Common myeloid progenitor, CD34-positive (primary cell): ENCODE results near the gene DNAJC17.

ENCODE experiments used
- CTCF ChIA-PET: fragments of 350-600 bp; sonication (Branson Sonifier 250); formaldehyde crosslinking; loops from one replicate; lab custom pipeline; 2021; ENCODE audit warnings: antibody characterized with exemption; lab: Charles Lee
- POLR2A ChIA-PET: fragments of 350-600 bp; sonication (Branson Sonifier 250); formaldehyde crosslinking; loops from one replicate; lab custom pipeline; 2021; ENCODE audit warnings: antibody characterized with exemption; lab: Charles Lee
- DNase-seq, 3 donors: peaks; one replicate each; pipeline versions ENCODE4 v3.0.0 to v3.0.0-alpha.2; 2013
- H3K27ac ChIP-seq, 2 experiments: 1 replicate in 1 of 2; 2 replicates in 1 of 2; pipeline ENCODE4 v1.7.0; 2013; ENCODE audit warnings: inconsistent platforms in 2 of 2, low read length in 2 of 2, mild to moderate bottlenecking in 2 of 2, low read depth in 1 of 2, moderate library complexity in 1 of 2; ENCODE audit not compliant: severe bottlenecking in 2 of 2, insufficient read depth in 1 of 2, poor library complexity in 1 of 2
- H3K27me3 ChIP-seq, 5 experiments: replicated peaks in 2 of 5; 1 replicate in 3 of 5; 2 replicates in 2 of 5; pipeline versions ENCODE4 v1.6.1 to v1.7.0; 2013; ENCODE audit warnings: low read length in 4 of 5, mild to moderate bottlenecking in 2 of 5, moderate library complexity in 2 of 5, inconsistent platforms in 1 of 5; ENCODE audit not compliant: insufficient read depth in 5 of 5, control insufficient read depth in 4 of 5
- H3K36me3 ChIP-seq, 4 experiments: 1 replicate in 2 of 4; 2 replicates in 2 of 4; pipeline versions ENCODE4 v1.6.1 to v1.7.0; 2013; ENCODE audit warnings: low read length in 3 of 4, control low read depth in 1 of 4, mild to moderate bottlenecking in 1 of 4; ENCODE audit not compliant: control insufficient read depth in 4 of 4, insufficient read depth in 4 of 4
- H3K4me1 ChIP-seq, 4 experiments: 1 replicate in 3 of 4; 2 replicates in 1 of 4; pipeline versions ENCODE4 v1.6.1 to v1.7.1; 2013; ENCODE audit warnings: low read length in 3 of 4, mild to moderate bottlenecking in 3 of 4, control low read depth in 1 of 4, inconsistent platforms in 1 of 4, moderate library complexity in 1 of 4; ENCODE audit not compliant: control insufficient read depth in 4 of 4, insufficient read depth in 4 of 4; ENCODE audit errors: control extremely low read depth in 1 of 4
- H3K4me3 ChIP-seq, 7 experiments: 1 replicate in 4 of 7; 2 replicates in 3 of 7; pipeline versions ENCODE4 v1.5.1 to v1.7.0; 2013; ENCODE audit warnings: mild to moderate bottlenecking in 7 of 7, low read length in 6 of 7, moderate library complexity in 6 of 7, inconsistent platforms in 2 of 7, low read depth in 2 of 7, control low read depth in 1 of 7; ENCODE audit not compliant: insufficient read depth in 4 of 7, control insufficient read depth in 1 of 7; ENCODE audit errors: extremely low read depth in 1 of 7
- H3K9me3 ChIP-seq, 5 experiments: 1 replicate in 4 of 5; 2 replicates in 1 of 5; pipeline versions ENCODE4 v1.6.1 to v1.7.1; 2013; ENCODE audit warnings: low read length in 4 of 5, mild to moderate bottlenecking in 2 of 5, inconsistent platforms in 1 of 5, low read depth in 1 of 5, moderate library complexity in 1 of 5; ENCODE audit not compliant: control insufficient read depth in 4 of 5, insufficient read depth in 2 of 5; ENCODE audit errors: control extremely low read depth in 1 of 5
- WGBS: methylation state at CpG from one replicate; pipeline ENCODE4 v1.1.5; 2013; ENCODE audit not compliant: insufficient coverage; 5-methylcytosine and 5-hydroxymethylcytosine counted together

The DNAJC17 gene

DNA sequence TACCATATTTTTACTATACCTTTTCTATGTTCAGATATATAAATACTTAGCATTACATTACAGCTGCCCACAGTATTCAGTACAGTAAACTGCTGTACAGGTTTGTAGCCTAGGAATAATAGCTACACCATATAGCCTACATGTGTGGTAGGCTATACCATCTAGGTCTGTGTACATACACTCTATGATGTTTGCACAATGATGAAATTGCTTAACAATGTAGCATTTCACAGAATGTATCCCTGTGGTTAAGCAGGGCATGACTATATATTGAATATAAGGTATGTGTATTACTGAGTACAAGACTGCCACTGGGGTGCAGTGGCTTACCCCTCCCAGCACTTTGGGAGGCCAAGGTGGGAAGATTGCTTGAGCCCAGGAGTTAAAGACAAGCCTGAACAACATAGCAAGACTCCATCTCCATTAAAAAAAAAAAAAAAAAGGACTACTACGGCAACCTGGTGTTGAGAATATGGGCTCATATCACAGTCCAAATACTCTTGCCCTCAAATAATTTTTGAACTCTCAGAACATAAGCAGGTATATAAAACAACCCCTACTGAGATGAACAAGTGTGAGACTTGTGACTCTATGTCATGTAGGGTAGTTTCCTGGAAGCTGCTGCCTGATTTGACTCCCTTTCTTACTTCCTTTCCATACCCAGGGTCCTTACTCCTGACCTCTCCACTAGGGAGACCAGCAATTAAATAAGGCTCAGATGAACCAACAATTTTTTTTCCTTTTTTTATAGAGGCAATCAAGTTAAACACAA, 16.5 kb upstream of the DNAJC17 start:
- ChIA-PET CTCF (no interaction called here), POLR2A (no interaction called here)
- DNase-seq: no peak
- Histone ChIP-seq H3K4me1 (no peaks in the 10 kb centered on the region), H3K9me3 (no peaks in the 10 kb centered on the region), H3K4me3 (no peak overlapping the region), H3K27me3 (no peaks in the 10 kb centered on the region), H3K36me3 (no peaks in the 10 kb centered on the region), H3K27ac (no peak overlapping the region)
- WGBS: no CpG with 5 or more reads among the region's 1 CpG

DNA sequence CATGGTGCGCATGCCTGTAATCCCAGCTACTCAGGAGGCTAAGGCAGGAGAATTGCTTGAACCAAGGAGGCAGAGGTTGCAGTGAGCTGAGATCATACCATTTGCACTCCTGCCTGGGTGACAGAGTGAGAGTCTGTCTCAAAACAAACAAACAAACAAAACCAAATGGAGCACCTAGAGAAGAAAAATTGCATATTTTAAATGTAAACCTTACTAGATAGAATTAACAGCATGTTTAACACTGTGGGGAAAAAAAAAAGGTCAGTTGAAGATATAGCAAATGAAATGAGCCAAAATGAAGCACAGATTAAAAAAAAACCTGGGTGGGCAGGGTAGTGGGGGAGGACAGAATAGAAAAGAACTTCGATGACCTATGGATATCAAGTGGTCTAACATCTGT, 13.9 kb upstream of the DNAJC17 start:
- Histone ChIP-seq H3K27me3 (no peaks in the 10 kb centered on the region), H3K27ac (no peak overlapping the region), H3K4me3 (no peak overlapping the region), H3K9me3 (no peaks in the 10 kb centered on the region), H3K36me3 (peaks cover 0 to 2% (median 0%) of the 10 kb centered on the region in 4 experiments), H3K4me1 (no peaks in the 10 kb centered on the region)
- ChIA-PET CTCF (no interaction called here), POLR2A (no interaction called here)
- WGBS: 96% methylated on average over 2 of the region's 2 CpGs
- DNase-seq: no peak

DNA sequence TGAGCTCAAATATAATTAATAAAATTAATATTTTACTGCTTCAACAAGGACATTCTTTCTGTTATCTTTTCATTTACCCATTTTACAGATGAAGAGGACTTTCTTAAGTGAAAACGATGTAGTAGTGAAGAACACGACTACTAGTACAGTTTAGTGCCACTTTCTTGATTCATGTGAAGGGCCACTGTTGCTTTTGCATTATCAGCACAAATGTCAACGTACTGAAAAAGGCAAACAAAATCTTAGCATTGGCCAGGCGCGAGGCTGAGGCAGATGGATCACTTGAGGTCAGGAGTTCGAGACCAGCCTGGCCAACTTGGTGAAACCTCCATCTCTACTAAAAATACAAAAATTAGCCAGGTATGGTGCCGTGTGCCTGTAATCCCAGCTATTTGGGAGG, 11.8 kb upstream of the DNAJC17 start:
- POLR2A ChIA-PET: no interaction called here

DNA sequence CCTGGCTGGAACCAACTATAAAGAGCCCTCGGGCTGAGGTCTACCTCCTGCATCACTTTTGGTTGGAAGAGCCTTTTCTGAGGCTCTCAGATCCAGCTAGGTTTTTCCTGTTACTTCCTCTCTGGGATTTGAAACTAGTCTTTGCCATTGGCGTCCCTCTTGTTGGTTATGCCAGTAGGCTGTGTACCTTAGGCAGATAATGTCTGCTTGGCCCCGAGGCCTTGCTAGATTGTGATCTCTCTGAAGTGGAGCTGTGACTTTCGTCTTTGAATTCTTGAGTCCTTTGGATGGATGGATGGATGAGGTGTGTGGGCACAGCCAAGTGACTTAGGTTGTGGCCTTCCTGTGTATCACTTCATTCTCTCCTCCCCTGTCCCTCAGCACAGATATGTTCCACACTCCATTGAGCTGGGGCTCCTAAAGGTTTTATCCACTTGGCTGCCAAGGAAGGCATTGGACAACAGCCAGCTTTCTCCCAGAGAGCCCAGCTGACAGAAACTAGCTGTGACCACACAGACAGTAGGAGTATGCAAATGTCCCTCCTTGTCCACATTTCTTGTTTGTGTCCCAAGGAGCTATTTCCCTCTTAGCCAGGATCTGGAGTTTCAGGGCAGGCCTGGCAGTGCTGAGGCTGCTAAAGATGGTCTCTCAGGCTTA, 7.9 kb upstream of the DNAJC17 start:
- H3K36me3 ChIP-seq: peaks cover 4 to 47% (median 33%) of the 10 kb centered on the region in 4 experiments
- no peak overlapping the region for H3K4me3 ChIP-seq
- H3K4me1 ChIP-seq: no peaks in the 10 kb centered on the region
- ChIA-PET CTCF (interaction anchor here (1.0 to 1.8 kb wide), 3 partner anchors 11 to 44 kb away, joined by 3 to 5 read pairs (median 4); partner anchors contain the start of gene SPINT1), POLR2A (no interaction called here)
- DNase-seq: no peak
- WGBS: 100% methylated on average over 3 of the region's 4 CpGs
- no peaks in the 10 kb centered on the region for H3K27me3 ChIP-seq
- H3K9me3 ChIP-seq: no peaks in the 10 kb centered on the region
- no peak overlapping the region for H3K27ac ChIP-seq

More for the DNA sequence above, 11.8 kb upstream of the DNAJC17 start:
- CTCF ChIA-PET: no interaction called here
- Histone ChIP-seq H3K4me3 (no peak overlapping the region), H3K36me3 (peaks cover 2 to 15% (median 10%) of the 10 kb centered on the region in 4 experiments), H3K27ac (no peak overlapping the region), H3K9me3 (no peaks in the 10 kb centered on the region), H3K4me1 (no peaks in the 10 kb centered on the region), H3K27me3 (no peaks in the 10 kb centered on the region)
- 91% methylated on average over 4 of the region's 7 CpGs for WGBS
- no peak for DNase-seq

DNA sequence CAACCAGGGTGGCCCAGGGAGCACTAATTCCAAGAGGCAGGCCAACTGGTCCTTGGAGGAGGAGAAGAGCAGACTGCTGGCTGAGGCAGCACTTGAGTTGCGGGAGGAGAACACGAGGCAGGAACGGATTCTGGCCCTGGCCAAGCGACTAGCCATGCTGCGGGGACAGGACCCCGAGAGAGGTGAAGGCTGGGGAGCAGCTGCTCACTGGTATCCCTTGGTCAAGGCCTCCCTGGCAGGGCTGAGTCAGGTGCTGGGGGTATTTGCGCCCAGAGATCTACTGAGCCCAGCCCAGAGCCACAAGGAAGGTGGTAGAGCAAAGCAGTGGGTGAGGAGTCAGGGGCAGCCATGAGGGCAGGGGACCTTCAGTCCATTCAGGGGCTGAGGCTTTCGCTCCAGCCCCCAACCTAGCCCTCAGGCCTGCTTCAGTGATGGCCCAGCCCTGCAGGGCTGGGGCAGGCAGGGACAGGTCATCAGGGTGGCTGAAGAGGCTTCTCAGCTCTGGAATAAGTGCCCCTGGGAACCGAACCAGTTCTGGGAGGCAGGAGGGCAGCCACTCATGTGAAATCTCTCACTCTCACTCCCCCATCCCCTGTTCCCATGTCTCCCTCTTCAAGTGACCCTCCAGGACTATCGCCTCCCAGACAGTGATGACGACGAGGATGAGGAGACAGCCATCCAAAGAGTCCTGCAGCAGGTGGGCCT, 5.6 kb upstream of the DNAJC17 start:
- H3K4me1 ChIP-seq: peaks cover 0 to 16% (median 9%) of the 10 kb centered on the region in 4 experiments
- ChIA-PET CTCF (interaction anchor here (0.9 to 1.2 kb wide), 2 partner anchors 31 to 42 kb away, joined by 3 read pairs; partner anchors contain the start of genes C15orf62 and SPINT1), POLR2A (no interaction called here)
- no peak overlapping the region for H3K4me3 ChIP-seq
- DNase-seq: no peak
- WGBS: 96% methylated on average over 12 of the region's 12 CpGs
- peaks cover 4 to 59% (median 39%) of the 10 kb centered on the region in 4 experiments for H3K36me3 ChIP-seq
- no peaks in the 10 kb centered on the region for H3K9me3 ChIP-seq
- no peaks in the 10 kb centered on the region for H3K27me3 ChIP-seq
- H3K27ac ChIP-seq: no peak overlapping the region

DNA sequence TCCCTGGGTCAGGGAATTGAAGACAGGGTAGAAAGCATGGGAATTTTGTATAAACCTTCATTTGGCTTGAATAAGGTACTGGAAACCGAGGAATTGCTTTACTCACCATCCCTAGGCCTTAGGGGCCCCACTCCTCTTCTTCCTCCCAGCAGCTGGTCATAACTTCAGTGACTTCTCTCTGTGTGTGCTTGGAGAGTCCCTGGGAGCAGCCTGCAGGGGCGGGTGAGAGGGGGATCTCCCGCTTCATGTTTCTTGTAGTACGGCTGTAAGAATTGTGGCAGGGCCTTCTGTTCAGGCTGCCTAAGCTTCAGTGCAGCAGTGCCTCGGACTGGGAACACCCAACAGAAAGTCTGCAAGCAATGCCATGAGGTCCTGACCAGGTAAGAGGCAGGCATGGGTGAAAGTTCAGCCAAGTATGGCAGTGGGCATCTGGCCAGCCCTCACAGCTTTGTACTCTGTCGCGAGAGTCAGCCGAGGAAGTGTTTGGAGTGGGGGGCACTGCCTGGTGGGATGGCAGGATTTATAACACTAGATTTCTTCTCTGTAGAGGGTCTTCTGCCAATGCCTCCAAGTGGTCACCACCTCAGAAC, 1.7 kb upstream of the DNAJC17 start:
- Histone ChIP-seq H3K4me3 (no peak overlapping the region), H3K4me1 (peaks cover 5 to 29% (median 18%) of the 10 kb centered on the region in 4 experiments), H3K27ac (no peak overlapping the region), H3K9me3 (no peaks in the 10 kb centered on the region), H3K36me3 (peaks cover 3 to 43% (median 29%) of the 10 kb centered on the region in 4 experiments), H3K27me3 (no peaks in the 10 kb centered on the region)
- no peak for DNase-seq
- POLR2A ChIA-PET: no interaction called here
- WGBS: 97% methylated on average over 8 of the region's 8 CpGs
- CTCF ChIA-PET: no interaction called here
